H1 (cell line): Measurements from ENCODE around the gene C9orf50. TPM values are rescaled to one million over a fixed set of nuclear protein-coding genes. Genes with fewer than 3 reads are reported as not detected.

Experiments used
- CTCF ChIA-PET: fragments of 300-600 bp; sonication (Branson Sonifier 250); formaldehyde crosslinking; loops from one replicate; lab custom pipeline; 2021; ENCODE audit not compliant: partially characterized antibody; lab: Charles Lee
- POLR2A ChIA-PET: fragments of 300-600 bp; sonication (Branson Sonifier 250); formaldehyde crosslinking; loops from one replicate; lab custom pipeline; 2021; ENCODE audit warnings: inconsistent platforms; ENCODE audit not compliant: partially characterized antibody; lab: Charles Lee
- DNase-seq, 2 experiments: peaks; one replicate each; pipeline versions ENCODE4 v3.0.0 to v3.0.0-alpha.2; 2010 to 2022; ENCODE audit warnings: low spot score in 2 of 2, low read depth in 1 of 2, mixed read lengths in 1 of 2
- FAIRE-seq: peaks from 2 replicates; lab custom pipeline; 2011; peaks lifted over from hg19 to GRCh38; lab: Jason Lieb, UNC
- H2AFZ ChIP-seq: 2 replicates; pipeline ENCODE4 v1.8.1; 2012; ENCODE audit warnings: low read length, inconsistent platforms
- H2AK5ac ChIP-seq: 2 replicates; pipeline ENCODE4 v1.6.1; 2013; ENCODE audit warnings: low read depth, low read length
- H2BK120ac ChIP-seq: replicated peaks from 2 replicates; pipeline ENCODE3; 2013; ENCODE audit warnings: low read depth, low read length, inconsistent platforms
- H2BK12ac ChIP-seq: 2 replicates; pipeline ENCODE4 v1.6.1; 2013; ENCODE audit warnings: low read depth, low read length
- H2BK15ac ChIP-seq: 2 replicates; pipeline ENCODE4 v1.6.1; 2013; ENCODE audit warnings: low read length
- H2BK20ac ChIP-seq: 2 replicates; pipeline ENCODE4 v1.6.1; 2013; ENCODE audit warnings: low read length
- H2BK5ac ChIP-seq: 2 replicates; pipeline ENCODE4 v1.6.1; 2013; ENCODE audit warnings: low read depth, low read length
- H3K14ac ChIP-seq: 2 replicates; pipeline ENCODE4 v1.6.1; 2013; ENCODE audit warnings: inconsistent platforms; ENCODE audit not compliant: insufficient read length
- H3K18ac ChIP-seq: 2 replicates; pipeline ENCODE4 v1.6.1; 2013; ENCODE audit warnings: low read length; ENCODE audit errors: extremely low read depth
- H3K23ac ChIP-seq: 2 replicates; pipeline ENCODE4 v1.6.1; 2013; ENCODE audit warnings: inconsistent platforms; ENCODE audit not compliant: insufficient read length
- H3K23me2 ChIP-seq: 2 replicates; pipeline ENCODE4 v1.6.1; 2013; ENCODE audit warnings: low read depth, low read length
- H3K27ac ChIP-seq: 2 replicates; pipeline ENCODE4 v1.6.1; 2011; ENCODE audit warnings: low read depth, low read length, inconsistent platforms
- H3K27me3 ChIP-seq, 4 experiments: replicated peaks in 1 of 4; 1 replicate in 1 of 4; 2 replicates in 3 of 4; pipeline versions ENCODE4 v1.6.1 to v1.8.1; 2011 to 2013; ENCODE audit warnings: low read length in 3 of 4, mild to moderate bottlenecking in 3 of 4, inconsistent platforms in 2 of 4, mixed read lengths in 2 of 4, moderate library complexity in 1 of 4; ENCODE audit not compliant: control insufficient read depth in 3 of 4, insufficient read depth in 3 of 4; ENCODE audit errors: extremely low read depth in 1 of 4
- H3K36me3 ChIP-seq, 4 experiments: 2 replicates each; pipeline versions ENCODE4 v1.6.1 to v1.8.1; 2011 to 2013; ENCODE audit warnings: mild to moderate bottlenecking in 4 of 4, low read length in 3 of 4, moderate library complexity in 2 of 4, control low read depth in 1 of 4, inconsistent platforms in 1 of 4; ENCODE audit not compliant: insufficient read depth in 4 of 4, control insufficient read depth in 2 of 4
- H3K4ac ChIP-seq: replicated peaks from 2 replicates; pipeline ENCODE3; 2013; ENCODE audit warnings: low read length, low read depth, mixed read lengths, inconsistent platforms; ENCODE audit not compliant: insufficient read length
- H3K4me1 ChIP-seq, 4 experiments: replicated peaks in 1 of 4; 1 replicate in 1 of 4; 2 replicates in 3 of 4; pipeline versions ENCODE4 v1.6.1 to v1.8.1; 2011 to 2013; ENCODE audit warnings: low read length in 3 of 4, inconsistent platforms in 2 of 4, mixed read lengths in 1 of 4; ENCODE audit not compliant: insufficient read depth in 4 of 4, control insufficient read depth in 3 of 4
- H3K4me2 ChIP-seq, 2 experiments: 2 replicates each; pipeline versions ENCODE4 v1.6.1 to v1.8.1; 2011 to 2013; ENCODE audit warnings: low read depth in 2 of 2, low read length in 2 of 2, control low read depth in 1 of 2, inconsistent platforms in 1 of 2, mild to moderate bottlenecking in 1 of 2; ENCODE audit not compliant: insufficient read depth in 1 of 2
- H3K4me3 ChIP-seq, 4 experiments: fragments of 200-600, 300-600 bp in 1 of 4; sonication (generic), shearing (Covaris generic), sonication (Bioruptor Twin) in 1 of 4; 2 replicates each; pipeline versions ENCODE4 v1.5.1 to v1.8.1; 2011 to 2016; ENCODE audit warnings: low read length in 4 of 4, low read depth in 3 of 4, control low read depth in 2 of 4, inconsistent platforms in 2 of 4, mild to moderate bottlenecking in 2 of 4, mixed read lengths in 1 of 4, moderate library complexity in 1 of 4; ENCODE audit not compliant: insufficient read depth in 2 of 4; ENCODE audit errors: extremely low read depth in 1 of 4
- H3K56ac ChIP-seq: replicated peaks from 2 replicates; pipeline ENCODE3; 2013; ENCODE audit warnings: low read depth, mild to moderate bottlenecking, mixed read lengths, low read length, inconsistent platforms; ENCODE audit not compliant: insufficient read length
- H3K79me1 ChIP-seq: 2 replicates; pipeline ENCODE4 v1.6.1; 2013; ENCODE audit warnings: low read depth, low read length, control low read depth
- H3K79me2 ChIP-seq, 2 experiments: 2 replicates each; pipeline versions ENCODE4 v1.6.1 to v1.8.1; 2012 to 2013; ENCODE audit warnings: low read length in 2 of 2, mild to moderate bottlenecking in 2 of 2, inconsistent platforms in 1 of 2; ENCODE audit not compliant: insufficient read depth in 2 of 2, control insufficient read depth in 1 of 2
- H3K9ac ChIP-seq, 4 experiments: replicated peaks in 1 of 4; 1 replicate in 1 of 4; 2 replicates in 3 of 4; pipeline versions ENCODE4 v1.6.1 to v1.8.1; 2011 to 2013; ENCODE audit warnings: low read depth in 3 of 4, low read length in 3 of 4, control low read depth in 2 of 4, mild to moderate bottlenecking in 2 of 4, moderate library complexity in 2 of 4, inconsistent platforms in 1 of 4; ENCODE audit errors: extremely low read depth in 1 of 4
- H3K9me3 ChIP-seq, 2 experiments: 2 replicates each; pipeline versions ENCODE4 v1.6.1 to v1.8.1; 2012 to 2013; ENCODE audit warnings: mild to moderate bottlenecking in 2 of 2, moderate library complexity in 2 of 2, control low read depth in 1 of 2, inconsistent platforms in 1 of 2, low read depth in 1 of 2, low read length in 1 of 2, mixed read lengths in 1 of 2; ENCODE audit not compliant: insufficient read depth in 2 of 2
- H4K20me1 ChIP-seq, 2 experiments: replicated peaks in 1 of 2; 2 replicates each; pipeline versions ENCODE3 to v1.8.1; 2011 to 2013; ENCODE audit warnings: inconsistent platforms in 2 of 2, low read length in 2 of 2, mild to moderate bottlenecking in 1 of 2; ENCODE audit not compliant: insufficient read depth in 2 of 2, control insufficient read depth in 1 of 2
- H4K5ac ChIP-seq: 2 replicates; pipeline ENCODE4 v1.6.1; 2013; ENCODE audit warnings: low read length, low read depth, mixed read lengths, inconsistent platforms; ENCODE audit not compliant: insufficient read length
- H4K8ac ChIP-seq: 2 replicates; pipeline ENCODE4 v1.8.0; 2013; ENCODE audit warnings: mild to moderate bottlenecking, moderate library complexity, low read length, inconsistent platforms; ENCODE audit not compliant: insufficient read depth; ENCODE audit errors: extremely low read depth
- H4K91ac ChIP-seq: replicated peaks from 2 replicates; pipeline ENCODE3; 2013; ENCODE audit warnings: low read length, mixed read lengths, inconsistent platforms; ENCODE audit not compliant: insufficient read length
- EZH2 ChIP-seq: fragments of 200-600 bp; sonication (generic); IDR thresholded peaks from 2 replicates; pipeline ENCODE4 v1.7.1; 2012; ENCODE audit warnings: low read depth, mild to moderate bottlenecking, moderate library complexity, low read length, inconsistent platforms; ENCODE audit not compliant: severe bottlenecking
- TCF12 ChIP-seq: IDR thresholded peaks from 2 replicates; pipeline ENCODE4 v1.6.1; 2011; ENCODE audit warnings: low read depth, mild to moderate bottlenecking, low read length
- WGBS, 2 experiments: shearing (Covaris generic) in 1 of 2; methylation state at CpG; one replicate each; pipeline versions ENCODE4 v1.1.6 to v1.1.7; 2013 to 2015; ENCODE audit warnings: low lambda C conversion rate in 2 of 2, mixed read lengths in 2 of 2, inconsistent platforms in 1 of 2, low coverage in 1 of 2, missing lambda C conversion rate in 1 of 2; ENCODE audit not compliant: insufficient replicate concordance in 2 of 2, insufficient coverage in 1 of 2, insufficient read length in 1 of 2; ENCODE audit errors: extremely low coverage in 1 of 2, missing lambda C conversion rate in 1 of 2; 5-methylcytosine and 5-hydroxymethylcytosine counted together
- polyA plus RNA-seq, 7 experiments: library from polyadenylated mRNA; depleted of rRNA in 3 of 7; stranded (reverse) in 5 of 7; unstranded in 2 of 7; fragments of >200 nt in 5 of 7; fragments of 200-250 nt in 2 of 7; gene quantifications; 1 replicate in 5 of 7; 2 replicates in 1 of 7; 4 replicates in 1 of 7; pipeline versions ENCODE4 v1.2.1 to v1.2.3, GENCODE V29; 2011 to 2013; ENCODE audit warnings: missing spikeins in 2 of 7, mixed read lengths in 2 of 7
- total RNA-seq: library from RNA; stranded (reverse); fragmentation: NEBNext Ultra II Directional; extraction: Animal tissue kit (Norgen Biotek cat#: 25700); gene quantifications from 2 replicates; pipeline ENCODE4 v1.2.1, GENCODE V29; 2021

Gene C9orf50
- total and polyA plus RNA-seq, 2 of the 8 experiments (the other 6 are each of a cell fraction or from before 2014, with no cell fraction given): not detected

DNA sequence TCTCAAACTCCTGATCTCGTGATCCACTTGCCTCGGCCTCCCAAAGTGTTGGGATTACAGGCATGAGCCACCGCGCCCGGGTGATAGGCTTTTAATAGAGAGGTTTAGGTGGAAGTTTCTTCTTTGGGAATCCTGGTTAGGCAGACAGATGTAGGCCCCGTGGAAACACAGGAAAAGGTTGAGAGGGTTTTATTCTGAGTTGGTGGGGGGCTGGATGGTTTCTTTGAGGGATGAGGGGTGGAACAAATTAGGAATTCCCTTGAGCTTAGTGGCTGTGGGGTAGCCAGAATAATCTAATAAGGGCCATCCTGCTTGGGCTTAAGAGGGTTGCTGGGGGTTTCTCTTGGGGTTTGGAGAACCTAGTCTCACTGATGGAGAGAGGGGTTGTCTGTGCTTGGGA is 30.4 kb downstream of the C9orf50 start:
- Histone ChIP-seq H3K4ac (no peak overlapping the region), H3K18ac (no peak overlapping the region), H3K9me3 (no peaks in the 10 kb centered on the region), H2AFZ (no peak overlapping the region), H3K79me2 (no peaks in the 10 kb centered on the region), H3K23me2 (peaks cover 2% of the 10 kb centered on the region; the same call in 1 of the 2 replicates), H4K20me1 (no peaks in the 10 kb centered on the region), H2BK20ac (no peak overlapping the region), H3K4me2 (no peak overlapping the region), H3K14ac (no peak overlapping the region), H3K36me3 (no peaks in the 10 kb centered on the region), H4K91ac (no peak overlapping the region), H2BK15ac (no peak overlapping the region), H3K23ac (no peak overlapping the region), H2BK5ac (no peak overlapping the region), H3K9ac (no peak overlapping the region), H2BK12ac (no peak overlapping the region), H3K56ac (no peak overlapping the region), H3K79me1 (no peaks in the 10 kb centered on the region), H2BK120ac (no peak overlapping the region), H3K27me3 (peaks cover 0 to 12% (median 8%) of the 10 kb centered on the region in 4 experiments; a peak in 4 of 7 replicates), H3K27ac (no peak overlapping the region), H2AK5ac (no peak overlapping the region), H4K8ac (no peak overlapping the region), H3K4me1 (peaks cover 0 to 8% (median 5%) of the 10 kb centered on the region in 4 experiments; a peak in 4 of 7 replicates), H3K4me3 (no peak overlapping the region), H4K5ac (no peak overlapping the region)
- ChIA-PET CTCF (interaction anchor here (7.0 kb wide), 1 partner anchor 19 kb away, joined by 37 read pairs; no protein-coding TSS in a partner anchor), POLR2A (interaction anchor here (1.3 kb wide), 1 partner anchor 28 kb away, joined by 3 read pairs; no protein-coding TSS in a partner anchor)
- no peak for DNase-seq
- 94% methylated on average over 6 of the region's 6 CpGs; no CpG with 5 or more reads in 1 of the 2 experiments for WGBS, 2 experiments
- TF ChIP-seq TCF12: no peak
- no peak for TF ChIP-seq EZH2
- no peak for FAIRE-seq
